Natural killer cell (primary cell): Measurements from ENCODE around the gene MBD3L1. TPM values are rescaled to one million over a fixed set of nuclear protein-coding genes. Genes with fewer than 3 reads are reported as not detected.

ENCODE experiments used
- ATAC-seq, 3 donors: fragments of 150-1000 bp in 2 of 3; fragments of 200-7000 bp in 1 of 3; cut with Tn5 transposase; 1 replicate in 1 of 3; 2 replicates in 2 of 3; pipeline ENCODE4 v1.10.0; 2021; ENCODE audit warnings: mild to moderate bottlenecking in 2 of 3, moderate library complexity in 2 of 3
- DNase-seq, 2 donors: peaks; one replicate each; pipeline versions ENCODE4 v3.0.0 to v3.0.0-alpha.2; 2013 to 2021; ENCODE audit warnings: mixed read lengths in 1 of 2
- H3K27ac ChIP-seq: one replicate; pipeline ENCODE4 v1.5.1; 2013; ENCODE audit warnings: mild to moderate bottlenecking, low read length
- H3K27me3 ChIP-seq: one replicate; pipeline ENCODE4 v1.6.1; 2013; ENCODE audit warnings: low read length; ENCODE audit not compliant: control insufficient read depth, insufficient read depth
- H3K36me3 ChIP-seq: one replicate; pipeline ENCODE4 v1.6.1; 2013; ENCODE audit warnings: low read length; ENCODE audit not compliant: control insufficient read depth, insufficient read depth
- H3K4me1 ChIP-seq: one replicate; pipeline ENCODE4 v1.6.1; 2013; ENCODE audit warnings: low read length; ENCODE audit not compliant: control insufficient read depth, insufficient read depth
- H3K4me3 ChIP-seq: one replicate; pipeline ENCODE4 v1.5.1; 2013; ENCODE audit warnings: low read length
- H3K9me3 ChIP-seq: one replicate; pipeline ENCODE4 v1.6.1; 2013; ENCODE audit warnings: low read length; ENCODE audit not compliant: control insufficient read depth, insufficient read depth
- H3K27ac Mint-ChIP-seq, 2 donors: one replicate each; pipeline ENCODE4 v1.8.0; 2022; ENCODE audit warnings: mild to moderate bottlenecking in 2 of 2, mixed read lengths in 2 of 2, moderate library complexity in 1 of 2
- H3K27me3 Mint-ChIP-seq, 2 donors: one replicate each; pipeline ENCODE4 v1.8.0; 2022; ENCODE audit warnings: low read depth in 2 of 2, mixed read lengths in 2 of 2
- H3K36me3 Mint-ChIP-seq: one replicate; pipeline ENCODE4 v1.8.0; 2022; ENCODE audit warnings: mixed read lengths
- H3K4me1 Mint-ChIP-seq, 2 donors: one replicate each; pipeline ENCODE4 v1.8.0; 2022; ENCODE audit warnings: mixed read lengths in 2 of 2
- H3K4me3 Mint-ChIP-seq: one replicate; pipeline ENCODE4 v1.8.0; 2022; ENCODE audit warnings: mild to moderate bottlenecking, moderate library complexity, mixed read lengths
- H3K9me3 Mint-ChIP-seq, 2 donors: one replicate each; pipeline ENCODE4 v1.8.0; 2022; ENCODE audit warnings: mixed read lengths in 2 of 2
- WGBS: methylation state at CpG from one replicate; pipeline ENCODE4 v1.1.7; 2013; ENCODE audit warnings: missing lambda C conversion rate; ENCODE audit not compliant: insufficient coverage; 5-methylcytosine and 5-hydroxymethylcytosine counted together
- intact Hi-C: fragments of 100-400 bp; cut with micrococcal nuclease; formaldehyde crosslinking; loops from one replicate; pipeline ENCODE4 v1.14.2; 2022
- total RNA-seq, 4 donors: library from RNA; stranded (reverse); fragments of 120-200 nt in 1 of 4; gene quantifications; one replicate each; pipeline versions ENCODE4 v1.2.3 to v1.2.4, GENCODE V29; 2013 to 2022
- TF ChIP-seq, protein P1 (sequence below): fragments of 200-600 bp; IDR thresholded peaks from one replicate; pipeline ENCODE4 v1.8.0; 2022; ENCODE audit warnings: antibody characterized with exemption

The MBD3L1 gene
- total RNA-seq, 3 donors from 2014 or later (not counting 1 experiment from before 2014, with no cell fraction given) = not detected

DNA sequence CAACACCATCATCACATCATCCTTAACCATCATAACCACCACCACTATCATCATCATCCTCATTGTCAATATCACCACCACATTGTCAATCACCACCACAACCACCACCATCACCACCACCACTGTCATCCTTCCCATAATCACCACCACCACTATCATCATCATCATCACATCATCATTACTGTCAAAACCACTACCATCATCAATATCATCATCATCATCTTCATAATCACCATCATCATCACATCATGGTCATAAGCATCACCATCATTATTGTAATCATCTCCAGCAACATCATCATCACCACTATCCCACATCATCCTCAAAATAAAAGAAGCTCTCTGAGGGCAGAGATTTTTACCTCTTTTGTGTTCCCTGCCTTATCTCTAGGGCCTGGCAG is 52.2 kb downstream of the MBD3L1 start:
- DNase-seq = no peak
- H3K27ac Mint-ChIP-seq = no peak overlapping the region
- no peak overlapping the region for H3K4me3 ChIP-seq
- H3K27me3 Mint-ChIP-seq = no peaks in the 10 kb centered on the region
- H3K9me3 ChIP-seq = no peaks in the 10 kb centered on the region
- TF ChIP-seq, protein P1, sequence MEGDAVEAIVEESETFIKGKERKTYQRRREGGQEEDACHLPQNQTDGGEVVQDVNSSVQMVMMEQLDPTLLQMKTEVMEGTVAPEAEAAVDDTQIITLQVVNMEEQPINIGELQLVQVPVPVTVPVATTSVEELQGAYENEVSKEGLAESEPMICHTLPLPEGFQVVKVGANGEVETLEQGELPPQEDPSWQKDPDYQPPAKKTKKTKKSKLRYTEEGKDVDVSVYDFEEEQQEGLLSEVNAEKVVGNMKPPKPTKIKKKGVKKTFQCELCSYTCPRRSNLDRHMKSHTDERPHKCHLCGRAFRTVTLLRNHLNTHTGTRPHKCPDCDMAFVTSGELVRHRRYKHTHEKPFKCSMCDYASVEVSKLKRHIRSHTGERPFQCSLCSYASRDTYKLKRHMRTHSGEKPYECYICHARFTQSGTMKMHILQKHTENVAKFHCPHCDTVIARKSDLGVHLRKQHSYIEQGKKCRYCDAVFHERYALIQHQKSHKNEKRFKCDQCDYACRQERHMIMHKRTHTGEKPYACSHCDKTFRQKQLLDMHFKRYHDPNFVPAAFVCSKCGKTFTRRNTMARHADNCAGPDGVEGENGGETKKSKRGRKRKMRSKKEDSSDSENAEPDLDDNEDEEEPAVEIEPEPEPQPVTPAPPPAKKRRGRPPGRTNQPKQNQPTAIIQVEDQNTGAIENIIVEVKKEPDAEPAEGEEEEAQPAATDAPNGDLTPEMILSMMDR = no peak
- intact Hi-C loops = no loop called here
- no peaks in the 10 kb centered on the region for H3K27me3 ChIP-seq
- ATAC-seq = no peak
- no peaks in the 10 kb centered on the region for H3K4me1 Mint-ChIP-seq
- H3K36me3 Mint-ChIP-seq = no peaks in the 10 kb centered on the region
- H3K4me1 ChIP-seq = no peaks in the 10 kb centered on the region
- peaks cover 0 to 2% of the 10 kb centered on the region in 2 donors for H3K9me3 Mint-ChIP-seq
- no peak overlapping the region for H3K27ac ChIP-seq
- H3K4me3 Mint-ChIP-seq = no peak overlapping the region
- no peaks in the 10 kb centered on the region for H3K36me3 ChIP-seq

DNA sequence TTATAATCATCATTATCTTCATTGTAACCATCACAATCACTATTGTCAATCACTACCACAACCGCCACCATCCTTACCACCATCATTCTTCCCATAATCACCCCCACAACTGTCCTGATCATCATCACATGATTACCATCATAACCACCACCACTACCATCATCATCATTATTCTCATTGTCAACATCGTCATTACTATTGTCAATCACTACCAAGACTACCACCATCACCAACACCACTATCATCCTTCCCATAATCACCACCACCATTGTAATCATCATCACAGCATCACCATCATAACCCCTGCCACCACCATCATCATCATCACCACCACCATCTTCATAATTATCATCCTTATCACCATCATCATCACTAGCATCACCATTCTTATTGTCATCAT is 55.2 kb downstream of the MBD3L1 start:
- H3K27ac Mint-ChIP-seq = no peak overlapping the region
- H3K36me3 Mint-ChIP-seq = no peaks in the 10 kb centered on the region
- H3K4me3 Mint-ChIP-seq = no peak overlapping the region
- H3K4me3 ChIP-seq = no peak overlapping the region
- H3K27ac ChIP-seq = no peak overlapping the region
- 71% methylated on average over 2 of the region's 2 CpGs for WGBS
- no peaks in the 10 kb centered on the region for H3K9me3 ChIP-seq
- no peaks in the 10 kb centered on the region for H3K27me3 Mint-ChIP-seq
- intact Hi-C loops = no loop called here
- H3K9me3 Mint-ChIP-seq = no peaks in the 10 kb centered on the region
- H3K27me3 ChIP-seq = no peaks in the 10 kb centered on the region
- DNase-seq (no peak), ATAC-seq (no peak)
- H3K4me1 Mint-ChIP-seq = no peaks in the 10 kb centered on the region
- no peaks in the 10 kb centered on the region for H3K36me3 ChIP-seq
- TF ChIP-seq, protein P1 = no peak
- no peaks in the 10 kb centered on the region for H3K4me1 ChIP-seq

DNA sequence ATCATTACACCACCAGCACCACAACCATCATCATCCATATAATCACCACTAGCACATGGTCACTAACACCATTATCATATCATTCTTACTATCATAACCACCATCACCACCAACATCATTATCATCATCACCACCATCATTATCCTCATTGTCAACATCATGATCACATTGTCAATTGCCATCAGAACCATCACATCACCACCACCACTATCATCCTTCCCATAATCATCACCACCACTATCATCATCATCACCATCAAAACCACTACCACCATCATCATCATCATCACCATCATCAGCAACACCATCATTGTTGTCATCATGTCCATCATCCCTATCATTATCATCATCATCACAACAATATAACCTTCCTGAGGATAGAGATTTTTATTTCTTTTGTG is 58.1 kb downstream of the MBD3L1 start:
- no peak overlapping the region for H3K27ac ChIP-seq
- no peak for DNase-seq

More for the DNA sequence above, 58.1 kb downstream of the MBD3L1 start:
- no peaks in the 10 kb centered on the region for H3K36me3 ChIP-seq
- ATAC-seq = no peak
- no peaks in the 10 kb centered on the region for H3K27me3 ChIP-seq
- no peaks in the 10 kb centered on the region for H3K27me3 Mint-ChIP-seq
- H3K4me1 ChIP-seq = no peaks in the 10 kb centered on the region
- no peaks in the 10 kb centered on the region for H3K4me1 Mint-ChIP-seq
- no peaks in the 10 kb centered on the region for H3K9me3 Mint-ChIP-seq
- no peak overlapping the region for H3K27ac Mint-ChIP-seq
- intact Hi-C loops = no loop called here
- TF ChIP-seq, protein P1 = no peak
- H3K4me3 ChIP-seq = no peak overlapping the region
- no peaks in the 10 kb centered on the region for H3K36me3 Mint-ChIP-seq
- no peaks in the 10 kb centered on the region for H3K9me3 ChIP-seq
- H3K4me3 Mint-ChIP-seq = no peak overlapping the region

Other genes with a start within 250 kb of the MBD3L1 start
- 100 to 1,000 TPM; 159 to 286 (median 203) TPM for gene ADAMTS10, start 221.7 kb upstream of the MBD3L1 start, total RNA-seq
- gene NFILZ, start 201.7 kb upstream of the MBD3L1 start, total RNA-seq = not detected
- not detected for gene ACTL9, start 133.6 kb upstream of the MBD3L1 start, total RNA-seq
- gene OR2Z1, start 110.7 kb upstream of the MBD3L1 start, total RNA-seq = under 1 TPM in 1 of 3 donors, not detected in 2; 0.43 TPM
- gene ZNF558, start 73 bp upstream of the MBD3L1 start, total RNA-seq = 10 to 100 TPM; 20.9 to 26.8 (median 23.8) TPM
- under 1 TPM in 1 of 3 donors, not detected in 2; under 0.01 TPM for gene MUC16, start 178.0 kb downstream of the MBD3L1 start, total RNA-seq